IMR-90 (cell line): Measurements from ENCODE around the gene PRSS3. TPM values are rescaled to one million over a fixed set of nuclear protein-coding genes. Genes with fewer than 3 reads are reported as not detected.

Source experiments
- ATAC-seq: fragments of 200-7000 bp; cut with Tn5 transposase; 2 replicates; pipeline ENCODE4 v1.9.1; 2020; ENCODE audit warnings: low read depth, mild to moderate bottlenecking, moderate library complexity
- BruUV-seq: library from RNA; stranded (reverse); fragments of 400-500 nt; replicated peaks from 2 replicates; lab custom pipeline; 2021; lab: Mats Ljungman, UMichigan
- CTCF ChIA-PET: fragments of 300-600 bp; formaldehyde crosslinking; extraction: SDS; loops from one replicate; lab custom pipeline; 2021; ENCODE audit warnings: antibody characterized with exemption; lab: Yijun Ruan, JAX
- POLR2A ChIA-PET: fragments of 300-600 bp; sonication (Branson Sonifier 250); formaldehyde crosslinking; loops from one replicate; lab custom pipeline; 2022; ENCODE audit warnings: antibody characterized with exemption; ENCODE audit not compliant: unreplicated experiment; lab: Charles Lee
- DNase-seq: peaks from one replicate; pipeline ENCODE4 v3.0.0; 2013
- H2AFZ ChIP-seq: replicated peaks from 2 replicates; pipeline ENCODE3; 2013; ENCODE audit warnings: low read length, mild to moderate bottlenecking; ENCODE audit not compliant: poor library complexity
- H2AK5ac ChIP-seq: 2 replicates; pipeline ENCODE4 v1.6.1; 2013; ENCODE audit warnings: low read depth, low read length, inconsistent platforms
- H2AK9ac ChIP-seq: replicated peaks from 2 replicates; pipeline ENCODE3; 2013; ENCODE audit warnings: mild to moderate bottlenecking, low read depth, low read length, moderate library complexity; ENCODE audit not compliant: poor library complexity
- H2BK120ac ChIP-seq: 2 replicates; pipeline ENCODE4 v1.6.1; 2013; ENCODE audit warnings: low read depth, low read length, inconsistent platforms
- H2BK15ac ChIP-seq: 3 replicates; pipeline ENCODE4 v1.6.1; 2013; ENCODE audit warnings: low read depth, low read length, inconsistent platforms
- H2BK20ac ChIP-seq: 2 replicates; pipeline ENCODE4 v1.6.1; 2013; ENCODE audit warnings: low read depth, mild to moderate bottlenecking, inconsistent platforms, low read length, moderate library complexity
- H2BK5ac ChIP-seq: 2 replicates; pipeline ENCODE4 v1.6.1; 2013; ENCODE audit warnings: mild to moderate bottlenecking, low read depth, low read length, inconsistent platforms; ENCODE audit not compliant: poor library complexity, severe bottlenecking
- H3K14ac ChIP-seq: replicated peaks from 2 replicates; pipeline ENCODE4 v1.6.1; 2013; ENCODE audit warnings: low read depth, low read length, inconsistent platforms
- H3K18ac ChIP-seq: 2 replicates; pipeline ENCODE4 v1.6.1; 2013; ENCODE audit warnings: low read depth, low read length, control low read depth
- H3K23ac ChIP-seq: 2 replicates; pipeline ENCODE4 v1.6.1; 2013; ENCODE audit warnings: low read depth, low read length, inconsistent platforms
- H3K27ac ChIP-seq: 2 replicates; pipeline ENCODE4 v1.5.1; 2013; ENCODE audit warnings: mild to moderate bottlenecking, control low read depth, low read length; ENCODE audit not compliant: insufficient read depth
- H3K27me3 ChIP-seq: 2 replicates; pipeline ENCODE4 v1.6.1; 2013; ENCODE audit warnings: low read length; ENCODE audit not compliant: control insufficient read depth, insufficient read depth
- H3K36me3 ChIP-seq: 2 replicates; pipeline ENCODE4 v1.6.1; 2013; ENCODE audit warnings: low read length, mixed read lengths; ENCODE audit not compliant: control insufficient read depth, insufficient read depth
- H3K4ac ChIP-seq: 2 replicates; pipeline ENCODE4 v1.6.1; 2013; ENCODE audit warnings: low read depth, low read length, inconsistent platforms
- H3K4me1 ChIP-seq: 2 replicates; pipeline ENCODE4 v1.6.1; 2013; ENCODE audit warnings: low read length, mixed read lengths; ENCODE audit not compliant: control insufficient read depth, insufficient read depth
- H3K4me2 ChIP-seq: 2 replicates; pipeline ENCODE4 v1.6.1; 2013; ENCODE audit warnings: low read depth, mild to moderate bottlenecking, control low read depth, low read length, moderate library complexity
- H3K4me3 ChIP-seq: 2 replicates; pipeline ENCODE4 v1.5.1; 2013; ENCODE audit warnings: low read depth, mild to moderate bottlenecking, control low read depth, low read length, moderate library complexity; ENCODE audit not compliant: insufficient read depth
- H3K56ac ChIP-seq: 2 replicates; pipeline ENCODE4 v1.6.1; 2013; ENCODE audit warnings: low read length, inconsistent platforms; ENCODE audit not compliant: insufficient read depth; ENCODE audit errors: extremely low read depth
- H3K79me1 ChIP-seq, 2 experiments: 2 replicates each; pipeline ENCODE4 v1.6.1; 2013; ENCODE audit warnings: low read length in 2 of 2, inconsistent platforms in 1 of 2, low read depth in 1 of 2
- H3K9ac ChIP-seq: 2 replicates; pipeline ENCODE4 v1.6.1; 2013; ENCODE audit warnings: low read depth, low read length, control low read depth
- H3K9me1 ChIP-seq: 2 replicates; pipeline ENCODE4 v1.6.1; 2013; ENCODE audit warnings: low read length, inconsistent platforms; ENCODE audit not compliant: insufficient read depth
- H3K9me3 ChIP-seq: 2 replicates; pipeline ENCODE4 v1.6.1; 2013; ENCODE audit warnings: low read length; ENCODE audit not compliant: control insufficient read depth, insufficient read depth
- H4K20me1 ChIP-seq: 2 replicates; pipeline ENCODE4 v1.6.1; 2013; ENCODE audit warnings: low read length, inconsistent platforms; ENCODE audit not compliant: insufficient read depth
- H4K5ac ChIP-seq: 2 replicates; pipeline ENCODE4 v1.6.1; 2013; ENCODE audit warnings: mild to moderate bottlenecking, low read depth, low read length, control low read depth
- H4K8ac ChIP-seq, 2 experiments: 2 replicates each; pipeline ENCODE4 v1.6.1; 2013; ENCODE audit warnings: low read depth in 2 of 2, low read length in 2 of 2, control low read depth in 1 of 2, inconsistent platforms in 1 of 2
- H4K91ac ChIP-seq: 2 replicates; pipeline ENCODE4 v1.6.1; 2013; ENCODE audit warnings: low read depth, low read length, inconsistent platforms; ENCODE audit not compliant: insufficient read depth
- BHLHE40 ChIP-seq: fragments of 150-350 bp; IDR thresholded peaks from 2 replicates; pipeline ENCODE4 v1.6.1; 2016; ENCODE audit warnings: mild to moderate bottlenecking, low read depth, low read length
- CEBPB ChIP-seq: IDR thresholded peaks from 2 replicates; pipeline ENCODE4 v1.6.1; 2012; ENCODE audit warnings: low read depth, low read length, improper control_type of control experiment
- CHD1 ChIP-seq: IDR thresholded peaks from 2 replicates; pipeline ENCODE4 v1.6.1; 2012; ENCODE audit warnings: low read depth, low read length, improper control_type of control experiment
- FOS ChIP-seq: fragments of 150-350 bp; IDR thresholded peaks from 2 replicates; pipeline ENCODE4 v1.6.1; 2016; ENCODE audit warnings: low read depth, low read length
- MAFK ChIP-seq: IDR thresholded peaks from 2 replicates; pipeline ENCODE4 v1.6.1; 2012; ENCODE audit warnings: low read depth, low read length, improper control_type of control experiment
- MAZ ChIP-seq: IDR thresholded peaks from 2 replicates; pipeline ENCODE4 v1.6.1; 2012; ENCODE audit warnings: low read depth, mild to moderate bottlenecking, low read length, improper control_type of control experiment, moderate library complexity, borderline replicate concordance
- MXI1 ChIP-seq: IDR thresholded peaks from 2 replicates; pipeline ENCODE4 v1.6.1; 2012; ENCODE audit warnings: low read depth, mild to moderate bottlenecking, low read length, moderate library complexity, borderline replicate concordance
- NFE2L2 ChIP-seq: fragments of 150-350 bp; IDR thresholded peaks from 2 replicates; pipeline ENCODE4 v1.6.1; 2016; ENCODE audit warnings: low read depth, mild to moderate bottlenecking, low read length
- RAD21 ChIP-seq: IDR thresholded peaks from 2 replicates; pipeline ENCODE4 v1.6.1; 2012; ENCODE audit warnings: low read length, improper control_type of control experiment
- RCOR1 ChIP-seq: IDR thresholded peaks from 2 replicates; pipeline ENCODE4 v1.6.1; 2012; ENCODE audit warnings: mild to moderate bottlenecking, low read length, improper control_type of control experiment; ENCODE audit not compliant: insufficient replicate concordance
- SMC3 ChIP-seq: fragments of 150-350 bp; IDR thresholded peaks from 2 replicates; pipeline ENCODE4 v1.6.1; 2016; ENCODE audit warnings: low read depth, mild to moderate bottlenecking, antibody characterized with exemption, low read length, moderate library complexity
- WGBS, 2 experiments: methylation state at CpG; one replicate each; pipeline versions ENCODE4 v1.1.5 to v1.1.7; 2013; ENCODE audit warnings: missing lambda C conversion rate in 2 of 2; ENCODE audit not compliant: insufficient read length in 1 of 2; ENCODE audit errors: extremely low coverage in 2 of 2; 5-methylcytosine and 5-hydroxymethylcytosine counted together
- dilution Hi-C: fragments of 300-500 bp; cut with HindIII; formaldehyde crosslinking; loops from one replicate; pipeline ENCODE4 v1.14.3; 2018; ENCODE audit warnings: low sequenced_read_pairs; ENCODE audit not compliant: unreplicated experiment
- in situ Hi-C: fragments of 300-500 bp; cut with MboI; formaldehyde crosslinking; loops from 3 replicates; pipeline ENCODE4 v1.14.3; 2019; ENCODE audit warnings: low sequenced_read_pairs, inconsistent platforms, mixed read lengths
- intact Hi-C: fragments of 100-400 bp; cut with micrococcal nuclease; formaldehyde crosslinking; loops from 2 replicates; pipeline ENCODE4 v1.10.0; 2022
- polyA plus RNA-seq, 3 experiments: library from polyadenylated mRNA; depleted of rRNA; stranded (reverse); fragments of >200 nt; gene quantifications; 2 replicates each; pipeline ENCODE4 v1.2.3, GENCODE V29; 2012; ENCODE audit warnings: low replicate concordance in 1 of 3
- total RNA-seq: library from RNA; depleted of rRNA; stranded (reverse); fragments of >200 nt; gene quantifications from 2 replicates; pipeline ENCODE4 v1.2.3, GENCODE V29; 2012
- TF ChIP-seq, protein P1 (sequence below): fragments of 150-350 bp; IDR thresholded peaks from 2 replicates; pipeline ENCODE4 v1.6.1; 2017; ENCODE audit warnings: mild to moderate bottlenecking, antibody characterized with exemption, low read length, low read depth
- TF ChIP-seq, protein P2 (sequence below): fragments of 150-350 bp; IDR thresholded peaks from 2 replicates; pipeline ENCODE4 v1.6.1; 2016; ENCODE audit warnings: low read depth, mild to moderate bottlenecking, low read length, moderate library complexity, borderline replicate concordance

The PRSS3 gene
- total and polyA plus RNA-seq, 2 of the 4 experiments (the other 2 are of a cell fraction): 7.0 to 26.9 TPM

DNA sequence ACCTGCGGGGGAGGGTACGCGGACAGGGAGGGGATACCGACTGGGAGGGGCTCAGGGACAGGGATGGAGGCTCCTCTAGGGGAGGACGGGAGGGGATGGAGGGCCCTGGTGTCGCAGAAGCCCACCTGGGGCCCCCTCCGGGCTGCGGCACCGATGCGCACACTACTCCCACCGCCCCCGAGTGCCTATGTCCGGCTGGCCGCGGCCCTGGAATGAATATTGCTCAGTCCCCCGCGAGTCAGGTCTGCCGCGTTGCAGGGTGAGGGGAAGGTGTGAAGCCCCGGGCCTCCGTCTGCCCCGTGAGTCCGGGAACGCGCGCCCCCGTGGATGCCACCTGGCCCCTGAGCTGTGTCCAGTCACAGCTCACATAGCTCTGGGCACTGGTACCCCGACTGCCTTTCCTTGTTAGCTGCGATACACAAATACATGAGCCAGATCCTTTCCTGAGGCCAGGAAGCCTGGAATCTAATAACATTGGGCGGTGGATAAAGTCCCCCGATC, 44.5 kb upstream of the PRSS3 start:
- Histone ChIP-seq H2BK120ac (no peak overlapping the region), H3K36me3 (no peaks in the 10 kb centered on the region), H3K4me1 (no peaks in the 10 kb centered on the region; the same call in 1 of the 2 replicates), H2AK5ac (no peak overlapping the region), H3K18ac (no peak overlapping the region), H3K4ac (no peak overlapping the region), H4K91ac (no peak overlapping the region), H3K9ac (no peak overlapping the region), H2BK15ac (no peak overlapping the region), H3K56ac (no peak overlapping the region), H3K27me3 (peaks cover 40% of the 10 kb centered on the region), H2AK9ac (no peak overlapping the region), H4K5ac (no peak overlapping the region), H3K27ac (no peak overlapping the region), H3K4me2 (peak overlapping the region; percentile 52; the same call in 1 of the 2 replicates), H2AFZ (peak overlapping the region; percentile 78), H3K14ac (no peak overlapping the region), H3K9me1 (no peaks in the 10 kb centered on the region), H3K9me3 (peaks cover 3% of the 10 kb centered on the region; the same call in 1 of the 2 replicates), H2BK5ac (no peak overlapping the region), H3K23ac (no peak overlapping the region), H2BK20ac (no peak overlapping the region), H4K20me1 (no peaks in the 10 kb centered on the region), H4K8ac (no peak overlapping the region), H3K79me1 (no peaks in the 10 kb centered on the region), H3K4me3 (peak overlapping the region; percentile 38)
- BruUV-seq: no TSS peak
- DNase-seq (no peak), ATAC-seq (peak; percentile 40)
- WGBS, 2 experiments: 7% methylated on average over 13 of the region's 31 CpGs; no CpG with 5 or more reads in 1 of the 2 experiments
- intact Hi-C loops: no loop called here
- dilution Hi-C loops: no loop called here
- TF ChIP-seq CHD1 (no peak), MAZ (no peak), RAD21 (no peak), MXI1 (no peak), CEBPB (no peak), RCOR1 (no peak), FOS (no peak), SMC3 (no peak), BHLHE40 (no peak), MAFK (no peak), NFE2L2 (no peak)
- TF ChIP-seq, protein P1, sequence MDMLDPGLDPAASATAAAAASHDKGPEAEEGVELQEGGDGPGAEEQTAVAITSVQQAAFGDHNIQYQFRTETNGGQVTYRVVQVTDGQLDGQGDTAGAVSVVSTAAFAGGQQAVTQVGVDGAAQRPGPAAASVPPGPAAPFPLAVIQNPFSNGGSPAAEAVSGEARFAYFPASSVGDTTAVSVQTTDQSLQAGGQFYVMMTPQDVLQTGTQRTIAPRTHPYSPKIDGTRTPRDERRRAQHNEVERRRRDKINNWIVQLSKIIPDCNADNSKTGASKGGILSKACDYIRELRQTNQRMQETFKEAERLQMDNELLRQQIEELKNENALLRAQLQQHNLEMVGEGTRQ: no peak
- TF ChIP-seq, protein P2, sequence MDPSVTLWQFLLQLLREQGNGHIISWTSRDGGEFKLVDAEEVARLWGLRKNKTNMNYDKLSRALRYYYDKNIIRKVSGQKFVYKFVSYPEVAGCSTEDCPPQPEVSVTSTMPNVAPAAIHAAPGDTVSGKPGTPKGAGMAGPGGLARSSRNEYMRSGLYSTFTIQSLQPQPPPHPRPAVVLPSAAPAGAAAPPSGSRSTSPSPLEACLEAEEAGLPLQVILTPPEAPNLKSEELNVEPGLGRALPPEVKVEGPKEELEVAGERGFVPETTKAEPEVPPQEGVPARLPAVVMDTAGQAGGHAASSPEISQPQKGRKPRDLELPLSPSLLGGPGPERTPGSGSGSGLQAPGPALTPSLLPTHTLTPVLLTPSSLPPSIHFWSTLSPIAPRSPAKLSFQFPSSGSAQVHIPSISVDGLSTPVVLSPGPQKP: no peak
- CTCF ChIA-PET: interaction anchor here (0.6 to 1.1 kb wide), 2 partner anchors 28 to 243 kb away, joined by 3 to 4 read pairs; no protein-coding TSS in a partner anchor
- POLR2A ChIA-PET: no interaction called here
- in situ Hi-C loops: no loop called here
